NCI-H2196 treated with DMSO at 0.1 percent for 48 hours (cell line): ENCODE measurements around the gene SNRPA.
"Not testable (repeated sequence)": the region's sequence is repeated elsewhere in the genome, so short reads cannot be mapped to it uniquely, and the experiment has no call there.

ENCODE experiments used
- DNase-seq: peaks from one replicate; lab custom pipeline; 2025; ENCODE audit not compliant: unreplicated experiment; lab: John Stamatoyannopoulos, UW

The SNRPA gene

DNA sequence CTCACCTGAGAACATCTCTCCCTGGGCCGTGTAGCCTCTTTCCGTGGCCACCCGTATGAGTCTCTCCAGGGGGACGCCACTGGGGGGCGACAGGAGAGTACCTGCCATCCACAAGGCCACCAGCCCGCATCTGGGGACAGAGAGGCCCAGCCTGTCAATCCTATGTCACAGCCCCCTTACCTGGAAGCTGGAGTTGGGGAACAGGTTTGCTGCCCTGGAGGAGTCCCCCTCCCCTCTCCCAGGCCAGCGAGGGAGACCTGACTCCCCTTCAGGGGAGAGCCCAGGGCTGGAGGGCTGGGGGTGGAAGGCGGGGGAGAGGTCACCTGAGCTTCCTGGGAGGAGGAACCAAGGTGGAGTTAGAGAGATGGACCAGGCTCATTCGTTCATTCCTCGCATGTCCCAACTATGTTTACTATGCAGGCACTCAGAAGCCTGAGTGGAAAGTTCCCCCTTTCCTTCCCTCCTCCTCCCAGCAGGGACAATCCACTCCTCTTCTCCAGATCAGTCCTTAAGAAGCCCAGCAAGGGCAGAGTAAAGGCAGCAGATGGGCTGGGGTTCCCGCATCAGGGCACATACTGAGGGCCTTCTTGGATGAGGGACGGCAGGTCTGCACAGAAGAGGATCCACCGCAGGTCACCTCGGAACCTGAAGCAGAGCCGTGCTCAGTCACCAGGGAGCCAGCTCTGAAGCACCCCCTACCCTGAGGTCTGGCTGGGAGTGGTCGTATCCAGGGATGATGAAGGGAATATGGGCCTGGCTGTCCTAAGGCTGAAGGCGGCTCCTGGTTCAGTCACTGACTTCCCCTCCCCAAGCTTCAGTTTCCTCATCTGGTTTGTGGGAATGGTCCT, 6.2 kb upstream of the SNRPA start:
- DNase-seq = no peak

DNA sequence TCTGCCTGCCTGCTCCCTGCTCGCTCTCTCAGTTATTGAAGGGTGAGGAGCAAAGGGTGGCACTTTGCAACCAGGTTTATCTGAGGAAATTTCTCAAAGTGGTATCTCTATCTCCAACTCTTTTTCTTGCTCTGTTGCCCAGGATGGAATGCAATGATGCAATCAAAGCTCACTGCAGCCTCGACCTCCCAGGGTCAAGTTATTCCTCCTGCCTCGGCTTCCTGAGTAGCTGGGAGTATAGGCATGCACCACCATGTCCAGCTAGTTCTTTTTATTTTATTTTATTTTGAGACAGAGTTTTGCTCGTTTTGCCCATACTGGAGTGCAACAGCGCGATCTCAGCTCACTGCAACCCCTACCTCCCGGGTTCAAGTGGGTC, 5.6 kb upstream of the SNRPA start:
- no peak for DNase-seq

GRCh38 chr19:40747536-40747935, 3.5 kb upstream of the SNRPA start:
- DNase-seq = no peak

DNA sequence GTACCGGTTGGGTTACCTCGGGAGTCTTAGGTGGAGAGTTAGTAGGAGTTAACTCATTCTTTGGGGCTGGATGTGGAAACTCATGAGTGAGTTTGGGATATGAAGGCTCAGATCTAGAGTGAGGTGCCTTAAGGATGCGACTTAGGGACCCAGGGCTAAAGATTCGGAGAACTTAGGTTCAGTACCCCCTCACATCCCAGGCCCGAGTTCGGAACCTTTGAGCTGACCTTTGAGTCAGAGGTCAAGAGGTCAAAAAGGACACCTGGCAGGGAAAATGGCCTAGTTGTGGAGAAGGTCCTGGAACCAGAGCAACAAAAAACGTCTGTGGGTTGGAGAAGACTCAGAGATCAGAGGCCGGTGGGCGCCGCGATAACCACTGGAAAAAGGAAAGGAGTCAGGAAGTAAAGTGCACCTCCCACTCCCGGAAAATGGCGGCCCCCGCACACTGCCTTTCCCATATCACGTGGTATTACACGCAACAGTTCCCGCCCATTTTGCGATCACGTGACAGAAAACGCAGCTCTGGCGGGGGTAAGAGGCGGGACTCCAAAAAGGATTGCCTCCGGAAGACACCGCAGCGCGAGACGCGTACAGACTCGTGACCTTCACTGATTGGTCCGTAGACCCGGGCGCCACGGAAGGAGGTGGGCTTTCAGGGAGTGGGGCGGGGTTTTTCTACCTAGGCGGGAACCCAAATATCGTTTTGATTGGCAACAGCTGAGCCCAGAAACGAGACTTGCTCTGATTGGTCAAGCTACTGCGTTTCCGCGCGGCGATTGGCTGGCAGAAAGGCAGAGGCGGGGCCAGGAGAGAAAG, 737 bp upstream of the SNRPA start, which contains the start of gene ACTMAP:
Gene ACTMAP, minus strand, starts transcription at position 420 of the 816 bp plus-strand sequence. CDS start 674 bp downstream, outside the sequence.
- peak; percentile 98 for DNase-seq

- no peak for DNase-seq
These were observed 1.3 kb downstream of the SNRPA start for GRCh38 chr19:40752257-40752781.

DNA sequence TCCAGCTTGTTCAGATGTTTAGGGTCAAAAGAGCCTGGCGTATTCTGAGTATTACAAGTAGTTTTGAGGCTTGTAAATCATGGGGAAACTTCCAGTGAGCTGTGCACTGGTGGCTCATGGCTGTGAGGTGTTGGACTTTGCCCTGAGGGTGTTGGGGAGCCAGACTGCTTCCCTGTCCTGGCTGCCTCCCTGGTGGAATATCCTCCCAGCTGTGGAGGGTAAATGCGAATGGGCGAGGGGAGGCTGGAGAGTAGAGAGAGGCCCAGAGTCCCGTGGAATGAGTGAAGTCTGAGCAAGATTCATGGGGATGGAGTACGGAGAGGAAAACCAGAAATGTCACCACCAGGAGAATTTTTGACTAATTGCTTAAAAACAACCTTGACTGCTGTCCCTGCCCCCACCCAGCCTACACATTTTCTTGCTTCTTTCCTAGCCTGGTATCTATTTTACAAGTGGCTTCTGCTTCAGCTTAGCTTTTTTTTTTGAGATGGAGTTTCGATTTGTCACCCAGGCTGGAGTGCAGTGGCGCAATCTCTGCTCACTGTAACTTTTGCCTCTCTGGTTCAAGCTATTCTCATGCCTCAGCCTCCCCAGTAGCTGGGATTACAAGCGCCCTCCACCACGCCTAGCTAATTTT, 3.7 kb downstream of the SNRPA start:
- no peak for DNase-seq

DNA sequence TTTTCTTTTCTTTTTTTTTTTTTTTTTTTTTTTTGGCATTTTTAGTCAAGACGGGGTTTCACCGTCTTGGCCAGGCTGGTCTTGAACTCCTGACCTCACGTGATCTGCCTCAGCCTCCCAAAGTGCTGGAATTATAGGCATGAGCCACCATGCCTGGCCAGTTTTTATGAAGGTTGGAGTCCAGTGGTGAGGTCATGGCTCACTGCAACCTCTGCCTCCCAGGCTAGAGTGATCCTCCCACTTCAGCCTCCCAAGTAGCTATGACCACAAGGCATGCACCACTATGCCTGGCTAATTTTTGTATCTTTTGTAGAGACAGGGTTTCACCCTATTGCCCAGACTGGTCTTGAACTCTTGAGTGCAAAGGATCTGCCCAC, 4.2 kb downstream of the SNRPA start:
- no peak for DNase-seq

GRCh38 chr19:40755791-40756190, 4.8 kb downstream of the SNRPA start:
- DNase-seq = no peak

- DNase-seq = no peak
These were observed 5.6 kb downstream of the SNRPA start for GRCh38 chr19:40756502-40757110.

DNA sequence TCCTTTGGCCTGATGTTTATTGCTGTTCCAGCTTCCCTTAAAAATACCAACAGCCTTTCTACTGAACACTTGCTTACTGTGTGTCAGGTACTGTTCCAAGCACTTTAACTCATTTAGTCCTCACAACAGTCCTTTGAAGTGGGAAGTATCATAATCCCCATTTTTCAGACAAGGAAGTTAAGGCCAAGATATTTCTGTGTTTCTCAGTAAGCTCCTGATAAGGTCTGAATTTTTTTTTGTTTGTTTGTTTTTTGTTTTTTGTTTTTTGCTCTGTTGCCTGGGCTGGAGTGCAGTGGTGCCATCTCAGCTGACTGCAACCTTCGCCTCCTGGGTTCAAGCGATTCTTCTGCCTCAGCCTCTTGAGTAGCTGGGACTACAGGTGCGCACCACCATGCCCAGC, 7.5 kb downstream of the SNRPA start:
- DNase-seq = no peak

DNA sequence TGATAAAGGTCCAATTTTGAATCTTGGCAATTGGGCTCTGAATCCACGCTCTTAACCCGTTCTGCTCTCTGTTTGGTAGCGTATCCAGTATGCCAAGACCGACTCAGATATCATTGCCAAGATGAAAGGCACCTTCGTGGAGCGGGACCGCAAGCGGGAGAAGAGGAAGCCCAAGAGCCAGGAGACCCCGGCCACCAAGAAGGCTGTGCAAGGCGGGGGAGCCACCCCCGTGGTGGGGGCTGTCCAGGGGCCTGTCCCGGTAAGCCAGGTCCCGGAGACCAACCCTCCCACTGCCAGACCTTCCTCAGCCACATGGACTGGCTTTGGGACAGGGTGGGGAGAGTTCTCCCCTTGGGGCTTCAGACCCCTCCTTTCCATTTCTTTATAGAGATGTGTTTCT, 8.3 kb downstream of the SNRPA start:
- DNase-seq = no peak

- no peak for DNase-seq
These were observed 11.9 kb downstream of the SNRPA start for GRCh38 chr19:40762754-40763470.

GRCh38 chr19:40763526-40763925, 12.5 kb downstream of the SNRPA start:
- no peak for DNase-seq

DNA sequence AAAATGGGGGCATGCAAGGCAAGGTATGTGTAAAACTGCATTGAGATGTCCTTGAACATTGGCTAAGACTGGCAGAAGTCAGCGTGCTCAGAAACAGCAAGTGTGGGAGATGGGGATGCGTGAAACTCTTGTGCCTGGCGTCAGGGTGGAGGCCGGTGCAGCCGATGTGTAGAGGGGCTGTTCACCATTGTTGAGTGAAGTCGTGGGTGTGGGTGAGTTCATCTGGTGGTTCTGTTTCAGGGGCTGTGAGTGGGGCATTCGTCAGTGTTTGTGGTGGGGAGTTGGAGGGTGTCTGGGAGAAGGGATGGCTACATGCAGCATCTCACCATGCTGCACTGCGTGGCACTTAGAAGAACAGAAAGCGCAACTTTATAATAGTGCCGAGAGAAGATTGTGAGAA, 13.0 kb downstream of the SNRPA start:
- no peak for DNase-seq

- not testable (repeated sequence) for DNase-seq
These were observed 15.4 kb downstream of the SNRPA start for GRCh38 chr19:40766385-40766784.

DNA sequence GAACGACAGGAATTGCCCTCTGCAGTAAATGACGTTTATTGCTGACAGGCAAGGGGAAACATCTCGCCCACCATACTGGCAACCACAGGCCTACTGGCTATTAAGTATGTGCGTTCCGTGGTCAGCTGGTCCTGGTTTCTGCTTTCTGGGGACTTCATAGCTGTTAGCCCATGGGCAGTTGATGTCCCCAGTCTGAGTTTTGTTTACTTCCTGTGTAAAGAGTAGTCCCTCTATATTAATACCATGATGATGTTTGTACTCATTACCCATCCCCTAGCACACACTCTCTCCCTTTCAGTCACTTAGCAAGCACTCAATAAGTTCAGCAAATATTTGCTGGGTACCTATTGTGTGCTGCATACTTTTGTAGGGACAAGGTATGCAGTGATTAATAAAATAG, 17.9 kb downstream of the SNRPA start:
- no peak for DNase-seq

DNA sequence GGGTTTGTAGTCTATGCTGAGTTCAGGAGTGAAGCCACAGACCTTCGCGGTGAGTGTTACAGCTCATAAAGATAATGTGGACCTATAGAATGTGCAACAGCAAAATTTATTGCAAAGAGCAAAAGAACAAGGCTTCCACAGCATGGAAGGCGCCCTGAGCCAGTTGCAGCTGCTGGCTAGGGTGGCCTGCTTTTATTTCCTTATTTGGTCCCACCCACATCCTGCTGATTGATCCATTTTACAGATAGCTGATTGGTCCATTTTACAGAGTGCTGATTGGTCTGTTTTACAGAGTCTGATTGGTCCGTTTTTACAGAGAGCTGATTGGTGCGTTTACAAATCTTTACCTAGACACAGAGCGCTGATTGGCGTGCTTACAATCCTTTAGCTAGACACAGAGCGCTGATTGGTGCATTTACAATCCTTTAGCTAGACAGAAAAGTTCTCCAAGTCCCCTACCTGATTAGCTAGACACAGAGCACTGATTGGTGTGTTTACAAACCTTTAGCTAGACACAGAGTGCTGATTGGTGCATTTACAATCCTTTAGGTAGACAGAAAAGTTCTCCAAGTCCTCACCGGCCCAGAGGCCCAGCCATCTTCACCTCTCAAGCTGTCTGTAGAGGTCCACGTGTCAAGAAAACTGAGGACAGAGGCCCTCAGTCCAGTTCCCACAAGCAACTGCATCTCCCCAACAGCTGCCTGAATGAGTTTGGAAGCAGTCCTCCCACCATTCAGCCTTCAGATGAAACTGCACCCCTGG, 20.3 kb downstream of the SNRPA start:
- not testable (repeated sequence) for DNase-seq

- DNase-seq = no peak
These were observed 24.1 kb downstream of the SNRPA start, which contains the start of gene MIA for GRCh38 chr19:40774916-40775631. TSS of gene MIA (plus strand) at chr19:40775521. CDS start at chr19:40775543, 22 bp downstream.

DNA sequence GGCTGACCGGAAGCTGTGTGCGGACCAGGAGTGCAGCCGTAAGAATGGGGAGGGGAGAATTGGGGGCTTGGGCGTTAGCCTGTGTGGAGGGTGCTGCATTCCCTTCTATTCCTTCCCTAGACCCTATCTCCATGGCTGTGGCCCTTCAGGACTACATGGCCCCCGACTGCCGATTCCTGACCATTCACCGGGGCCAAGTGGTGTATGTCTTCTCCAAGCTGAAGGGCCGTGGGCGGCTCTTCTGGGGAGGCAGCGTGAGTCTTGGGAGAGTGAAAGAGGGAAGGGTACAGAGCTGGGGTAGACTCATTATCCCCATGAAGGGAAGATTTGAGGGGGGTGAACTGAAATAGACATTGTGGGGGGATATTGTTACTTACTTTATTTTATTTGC, 24.6 kb downstream of the SNRPA start:
- no peak for DNase-seq
